Forelimb muscle (tissue), 1 donor: Measurements from ENCODE around the gene GPR176. TPM values are rescaled to one million over a fixed set of nuclear protein-coding genes. Genes with fewer than 3 reads are reported as not detected.
"Not testable (repeated sequence)": the region's sequence is repeated elsewhere in the genome, so short reads cannot be mapped to it uniquely, and the experiment has no call there.

ENCODE experiments used
- DNase-seq: peaks from one replicate; pipeline ENCODE4 v3.0.0-alpha.2; 2013; ENCODE audit warnings: low read depth
- polyA plus RNA-seq: library from polyadenylated mRNA; unstranded; fragments of 120-200 nt; gene quantifications from one replicate; pipeline ENCODE4 v1.2.1, GENCODE V29; 2013; ENCODE audit not compliant: insufficient read length

GPR176 gene
- polyA plus RNA-seq, 1 donor = 3.6 TPM

DNA sequence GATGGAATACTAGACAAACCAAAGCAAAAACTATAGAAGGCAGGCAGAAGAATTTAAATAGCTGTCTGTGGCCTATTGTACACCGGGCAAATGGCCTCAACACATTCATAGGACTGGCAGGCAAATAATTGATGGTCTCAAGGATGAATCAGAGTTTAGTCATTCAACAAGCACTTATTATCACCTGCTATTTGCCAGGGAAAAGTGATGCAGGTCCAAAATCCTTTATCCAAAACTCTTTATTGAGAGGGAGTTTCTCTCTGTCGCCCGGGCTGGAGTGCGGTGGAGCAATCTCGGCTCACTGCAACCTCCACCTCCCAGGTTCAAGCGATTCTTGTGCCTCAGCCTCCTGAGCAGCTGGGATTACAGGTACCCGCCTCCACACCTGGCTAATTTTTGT is 16.1 kb upstream of the GPR176 start:
- no peak for DNase-seq

DNA sequence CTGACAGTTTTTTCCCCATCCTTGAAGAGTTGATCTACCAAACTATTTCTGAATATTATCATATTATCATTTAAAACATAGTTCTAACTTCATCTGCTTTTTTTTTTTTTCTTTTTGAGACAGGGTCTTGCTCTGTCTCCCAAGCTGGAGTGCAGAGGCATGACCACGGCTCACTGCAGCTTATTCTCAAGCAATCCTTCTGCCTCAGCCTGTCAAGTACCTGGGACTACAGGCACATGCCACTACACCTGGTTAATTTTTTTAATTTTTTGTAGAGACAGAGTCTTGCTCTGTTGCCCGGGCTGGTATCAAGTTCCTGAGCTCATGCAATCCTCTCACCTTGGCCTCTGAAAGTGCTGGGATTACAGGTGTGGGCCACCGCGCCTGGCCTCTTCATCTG is 15.2 kb upstream of the GPR176 start:
- no peak for DNase-seq

DNA sequence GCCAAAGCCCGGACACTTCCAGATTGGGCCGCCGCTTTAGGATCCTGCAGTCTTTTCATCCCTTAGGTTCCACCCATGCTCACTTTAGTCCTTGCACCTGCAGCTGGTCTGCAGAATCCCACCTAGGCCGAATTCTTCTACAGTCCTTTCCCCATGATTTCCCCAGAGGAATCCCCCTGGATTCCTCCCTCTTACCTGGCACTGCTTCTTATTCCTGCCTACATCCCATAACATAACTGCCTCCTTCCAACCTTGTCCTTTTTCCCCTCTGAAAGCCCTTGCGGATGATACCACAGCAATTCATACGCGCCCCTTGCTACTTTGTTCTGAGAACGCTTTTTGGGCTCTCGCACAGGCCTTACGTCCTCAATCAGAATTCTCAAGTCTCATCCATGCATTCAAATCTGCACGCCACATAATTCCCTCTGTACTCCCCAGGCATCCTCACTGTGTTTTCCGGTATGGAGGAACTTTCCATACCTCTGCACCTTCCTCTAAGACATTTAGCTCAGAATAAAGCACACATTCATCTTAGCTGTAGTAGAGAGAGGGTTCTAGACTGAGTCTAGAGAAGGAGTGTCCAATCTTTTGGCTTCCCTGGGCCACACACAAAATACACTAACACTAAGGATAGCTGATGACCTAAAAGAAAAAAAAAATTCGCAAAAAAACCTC is 14.5 kb upstream of the GPR176 start:
- no peak for DNase-seq

DNA sequence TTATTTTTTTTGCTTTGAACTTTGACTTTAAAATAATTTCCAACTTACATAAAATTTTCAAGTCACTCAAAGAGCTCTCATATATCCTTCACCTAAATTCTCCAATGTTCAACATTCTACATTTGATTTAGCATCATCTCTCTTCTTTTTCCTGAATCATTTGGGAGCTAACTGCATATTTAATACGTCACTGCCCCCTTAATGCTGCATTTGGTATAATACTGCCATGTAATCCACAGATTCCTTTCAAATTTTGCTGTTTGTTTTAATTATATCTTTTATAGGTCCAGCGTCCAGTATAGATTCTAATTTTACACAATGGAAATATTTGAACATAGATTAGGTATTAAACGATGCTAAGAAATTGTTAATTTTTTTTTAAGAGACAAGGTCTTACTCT is 11.5 kb upstream of the GPR176 start:
- DNase-seq = no peak

DNA sequence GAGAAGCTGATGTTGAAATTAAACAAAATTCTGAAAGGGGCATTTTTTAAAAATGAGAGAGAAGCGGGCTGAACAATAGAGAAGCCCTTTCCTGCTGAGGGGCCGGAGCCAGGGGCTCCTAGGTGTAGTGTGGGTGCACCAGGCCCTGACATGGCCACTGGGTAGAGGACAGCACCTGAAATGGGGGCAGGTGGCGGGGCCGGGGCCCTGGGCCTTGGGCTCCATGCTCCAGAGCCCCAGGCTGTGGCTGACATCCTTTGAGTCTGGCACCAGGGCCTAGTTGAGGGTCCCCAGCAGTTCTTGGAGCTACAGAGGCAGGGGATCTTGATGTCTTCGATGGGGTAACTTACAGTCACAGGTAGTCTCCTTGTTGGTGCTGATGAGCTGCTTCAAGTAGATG is 6.5 kb upstream of the GPR176 start:
- DNase-seq = no peak

DNA sequence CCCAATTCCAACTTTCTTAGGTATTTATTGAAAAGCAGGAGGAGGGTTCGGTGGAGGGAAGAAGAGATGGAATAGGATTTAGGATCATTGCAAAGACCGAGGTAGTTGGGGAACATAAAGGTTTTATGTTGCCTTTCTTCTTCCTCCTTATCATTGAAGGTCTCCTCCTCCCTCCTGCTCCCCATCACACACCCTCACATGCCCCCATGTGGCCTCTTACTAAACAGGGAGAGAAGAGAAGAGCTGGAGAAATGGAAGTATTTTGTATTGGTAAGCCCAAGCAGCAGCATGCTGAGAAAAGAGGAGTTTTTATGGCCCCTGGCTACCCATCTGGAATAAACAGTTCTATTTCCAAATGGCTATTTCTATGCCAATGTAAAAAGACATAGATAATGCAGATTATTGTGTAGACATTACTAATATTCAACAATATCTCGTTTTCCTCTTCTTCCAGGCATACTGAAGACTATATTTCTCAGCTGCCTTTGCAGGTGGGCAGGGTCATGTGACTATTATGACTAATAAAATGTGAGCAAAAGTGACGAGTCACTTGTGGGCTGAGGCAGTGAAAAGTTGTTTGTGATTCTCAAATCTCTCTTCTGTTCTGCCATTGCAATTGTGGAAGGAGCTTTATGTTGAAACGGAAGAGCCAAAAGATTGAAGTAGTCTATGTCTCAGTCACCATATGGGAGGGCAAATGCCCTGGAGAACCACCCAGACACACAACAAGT is 5.2 kb upstream of the GPR176 start:
- no peak for DNase-seq

DNA sequence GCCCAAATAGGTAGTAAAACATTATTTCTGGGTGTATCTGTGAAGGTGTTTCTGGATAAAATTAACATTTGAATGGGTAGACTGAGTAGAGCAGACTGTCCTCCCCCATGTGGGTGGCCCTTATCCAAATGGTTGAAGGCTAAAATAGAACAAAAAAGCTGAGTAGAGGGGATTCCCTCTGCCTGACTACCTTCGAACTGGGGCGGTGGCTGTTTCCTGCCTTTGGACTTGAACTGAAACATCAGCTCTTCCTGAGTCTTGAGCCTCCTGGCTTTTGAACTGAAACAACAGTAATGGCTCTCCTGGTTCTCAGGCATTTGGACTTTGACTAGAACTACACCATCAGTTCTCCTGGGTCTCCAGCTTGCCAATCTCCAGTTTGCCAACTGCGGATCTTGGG is 4.4 kb upstream of the GPR176 start:
- no peak for DNase-seq

DNA sequence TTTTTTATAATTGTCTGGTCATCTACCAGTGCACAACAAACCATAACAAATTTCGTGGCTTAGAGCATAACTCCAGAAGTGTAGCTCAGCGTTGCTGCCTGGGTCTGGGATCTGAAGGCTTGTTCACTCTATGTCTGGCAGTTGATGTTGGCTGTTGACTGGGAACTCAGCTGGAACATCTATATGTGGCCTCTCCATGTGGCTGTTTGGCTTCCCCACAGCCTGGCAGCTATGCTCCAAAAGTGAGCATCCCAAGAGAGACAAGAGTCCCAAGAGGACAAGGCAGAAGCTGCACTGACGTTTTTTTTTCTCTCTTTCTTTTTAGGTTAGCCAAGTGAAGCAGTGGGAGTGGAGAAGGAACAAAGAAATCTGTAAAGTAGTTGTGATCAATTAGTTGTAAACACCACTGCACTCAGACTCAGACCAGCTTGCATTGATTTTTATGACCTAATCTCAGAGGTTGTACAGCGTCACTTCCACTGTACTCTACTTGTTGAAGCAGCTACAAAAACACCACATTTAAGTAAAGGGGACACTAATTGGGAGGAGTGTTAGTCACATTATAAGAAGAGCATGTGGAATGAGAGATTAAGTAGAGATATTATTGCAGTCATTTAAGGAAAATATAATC is 2.5 kb upstream of the GPR176 start:
- DNase-seq = no peak

DNA sequence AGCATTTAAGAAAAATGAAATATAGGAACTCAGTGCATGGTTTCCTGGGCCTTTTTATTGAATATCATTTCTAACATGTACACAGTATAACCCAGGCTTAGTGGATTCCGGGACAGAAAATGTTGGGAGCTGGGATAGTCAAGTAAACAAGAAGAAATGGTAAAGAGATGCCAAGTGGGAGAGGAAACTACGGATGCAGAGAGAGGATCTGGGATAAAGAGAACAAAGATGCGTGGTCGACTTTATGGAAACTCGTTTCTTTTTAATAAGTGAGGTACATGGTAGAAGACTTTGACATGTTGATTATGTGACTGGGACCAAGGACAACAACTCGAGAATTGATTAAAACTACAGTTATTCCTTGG is 1.2 kb upstream of the GPR176 start:
- no peak for DNase-seq

DNA sequence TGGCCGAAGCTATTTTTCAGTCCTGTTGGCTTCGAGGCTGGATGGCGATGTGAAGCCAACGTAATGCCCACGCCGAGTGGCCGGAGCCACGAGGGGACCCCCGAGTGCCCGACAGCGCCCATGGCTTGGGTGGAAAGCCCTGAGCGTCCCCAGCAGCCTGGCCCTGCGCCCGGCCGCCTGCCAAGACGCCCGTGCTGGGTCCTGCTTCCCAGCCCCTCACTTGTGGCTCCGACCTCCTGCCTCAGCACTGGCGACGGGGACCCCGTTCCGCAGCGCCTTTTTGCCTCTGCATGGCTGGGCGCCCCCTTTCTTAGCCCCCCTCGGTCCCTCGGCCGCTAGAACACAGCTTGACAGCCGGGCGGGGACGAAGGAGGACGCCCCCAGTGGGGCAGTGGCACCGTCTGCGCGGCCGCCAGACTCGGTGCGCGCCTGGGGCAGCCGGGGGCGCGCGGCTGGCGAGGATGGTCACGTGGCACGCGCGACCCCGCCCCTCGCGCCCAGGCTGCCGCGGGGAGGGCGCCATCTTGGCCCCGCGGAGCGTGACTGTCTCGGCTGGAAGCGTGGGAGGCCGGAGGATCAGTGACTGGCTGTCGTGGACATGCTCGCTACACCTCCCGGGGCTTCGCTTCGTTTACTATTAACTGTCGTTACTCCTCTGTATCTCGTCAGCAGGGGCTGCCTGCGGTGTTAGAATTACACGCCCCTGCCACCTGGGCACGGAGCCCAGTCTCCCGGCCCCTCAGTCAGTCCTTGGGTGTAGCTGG is 626 bp upstream of the GPR176 start:
- no peak for DNase-seq

DNA sequence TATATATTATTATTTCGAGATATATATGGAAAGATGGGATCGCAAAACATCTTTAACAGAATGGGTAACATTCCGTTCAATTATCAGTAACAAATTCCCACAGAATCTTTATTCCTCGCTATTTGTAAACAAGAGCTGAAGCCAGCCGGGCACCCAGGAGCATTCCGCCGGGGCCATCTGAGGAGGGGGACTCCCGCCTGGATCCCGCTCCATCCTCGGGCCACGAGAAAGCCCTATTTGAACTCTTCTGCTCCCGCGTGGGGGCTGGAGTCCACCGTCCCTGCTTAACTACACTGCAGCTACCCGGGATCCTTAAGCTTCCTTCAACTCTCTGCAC is 687 bp downstream of the GPR176 start:
- DNase-seq = no peak

DNA sequence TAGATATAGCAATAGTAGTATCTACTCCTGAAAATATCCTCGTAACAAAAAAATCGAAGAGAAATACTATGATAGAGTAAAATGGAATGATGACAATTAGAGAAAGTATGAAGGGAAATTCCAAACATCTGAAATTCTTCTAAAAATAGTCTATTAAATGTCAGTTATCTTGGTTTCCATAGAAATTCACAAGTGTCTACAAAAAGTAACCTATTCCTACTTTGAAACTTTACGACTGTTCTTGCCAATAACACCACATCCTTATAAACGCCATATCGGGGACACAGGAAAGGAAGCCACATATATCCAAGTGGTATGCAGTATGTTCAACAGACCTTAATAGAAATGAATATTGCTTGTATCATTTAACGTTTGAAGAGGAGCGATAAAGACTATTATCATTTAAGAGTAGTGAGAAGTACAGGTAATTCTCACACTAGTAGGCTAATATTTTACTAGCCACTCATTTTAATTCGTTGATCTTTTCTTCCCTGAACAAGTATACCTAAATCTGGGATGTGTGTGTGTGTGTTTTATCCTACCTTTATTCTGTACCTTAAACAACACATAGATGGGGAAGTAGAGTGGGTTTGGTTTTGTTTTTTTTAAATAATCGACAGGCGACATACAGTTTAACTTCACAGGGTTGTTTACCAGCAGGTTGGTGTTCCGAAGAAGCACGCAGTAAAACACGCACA is 1.2 kb downstream of the GPR176 start:
- no peak for DNase-seq

DNA sequence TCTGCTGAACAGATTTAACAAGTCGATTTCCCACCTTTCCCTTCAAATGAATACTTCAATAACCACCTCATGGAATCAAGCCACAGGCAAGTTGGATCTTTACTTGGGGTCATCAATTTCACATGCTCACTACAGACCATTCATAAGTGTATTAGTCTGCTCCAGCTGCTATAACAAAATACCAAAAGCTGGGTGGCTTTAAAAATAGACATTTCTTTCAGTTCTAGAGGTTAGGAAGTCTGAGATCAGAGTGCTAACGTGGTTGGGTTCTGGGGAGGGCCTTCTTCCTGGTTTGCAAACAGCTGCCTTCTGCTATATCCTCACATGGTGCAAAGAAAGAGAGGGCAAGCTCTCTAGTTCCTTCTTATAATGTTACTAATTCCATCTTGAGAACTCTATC is 5.1 kb downstream of the GPR176 start:
- DNase-seq = no peak

DNA sequence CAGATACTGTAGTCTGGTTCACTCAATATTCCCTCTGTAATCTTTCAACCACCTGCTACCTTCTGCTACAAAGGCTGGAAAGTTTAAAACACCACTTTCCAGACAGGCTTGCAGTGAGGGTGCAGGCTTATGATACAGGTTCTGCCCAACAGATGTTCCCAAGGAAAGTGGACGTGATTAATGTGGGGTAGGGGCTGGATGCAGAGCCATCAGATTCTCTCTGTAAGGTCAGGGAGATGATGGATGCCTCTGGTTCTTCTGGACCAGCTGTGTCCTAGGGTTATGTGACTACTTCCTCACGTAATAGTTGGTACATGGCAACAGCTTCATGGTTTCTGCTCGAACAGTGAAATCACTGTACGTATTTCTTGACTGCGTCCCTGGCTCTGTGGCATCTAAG is 11.1 kb downstream of the GPR176 start:
- DNase-seq = no peak

DNA sequence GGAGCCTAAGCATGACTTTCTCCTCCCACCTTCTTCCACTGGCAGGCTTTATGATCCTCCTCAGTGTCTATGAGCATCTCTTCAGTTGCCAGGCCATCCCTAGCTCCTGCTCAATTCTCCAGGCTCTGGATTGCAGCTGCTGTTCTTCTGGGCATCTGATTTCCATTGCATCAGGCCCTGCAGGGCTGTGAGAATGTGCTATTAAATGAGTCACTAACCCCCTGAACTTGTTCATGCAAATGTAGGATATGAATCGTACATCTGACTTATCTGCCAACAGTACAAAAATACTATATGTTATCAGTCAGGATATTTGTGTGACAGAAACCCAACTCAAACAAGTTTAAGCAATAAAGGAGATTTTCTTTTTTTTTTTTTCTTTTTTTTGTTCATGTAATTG is 11.9 kb downstream of the GPR176 start:
- DNase-seq = no peak

DNA sequence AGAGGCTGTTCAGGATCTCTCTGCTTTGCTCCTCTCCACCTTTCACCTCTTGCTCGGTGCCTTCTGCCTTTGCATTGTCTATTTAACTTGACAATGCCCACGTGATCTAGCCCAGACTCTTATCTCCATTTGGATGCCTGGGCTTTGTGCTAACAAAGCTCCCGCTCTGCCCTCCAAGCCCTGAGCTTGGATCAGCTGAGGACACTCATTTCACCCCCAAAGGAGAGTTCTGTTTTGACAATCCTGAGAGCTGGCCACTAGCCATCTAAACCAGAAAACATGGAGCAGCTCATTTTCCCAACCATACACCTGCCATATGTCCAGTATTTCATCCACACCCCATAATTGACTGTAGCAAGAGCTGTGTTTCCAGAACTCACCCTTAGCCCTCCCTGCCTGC is 12.8 kb downstream of the GPR176 start:
- no peak for DNase-seq

DNA sequence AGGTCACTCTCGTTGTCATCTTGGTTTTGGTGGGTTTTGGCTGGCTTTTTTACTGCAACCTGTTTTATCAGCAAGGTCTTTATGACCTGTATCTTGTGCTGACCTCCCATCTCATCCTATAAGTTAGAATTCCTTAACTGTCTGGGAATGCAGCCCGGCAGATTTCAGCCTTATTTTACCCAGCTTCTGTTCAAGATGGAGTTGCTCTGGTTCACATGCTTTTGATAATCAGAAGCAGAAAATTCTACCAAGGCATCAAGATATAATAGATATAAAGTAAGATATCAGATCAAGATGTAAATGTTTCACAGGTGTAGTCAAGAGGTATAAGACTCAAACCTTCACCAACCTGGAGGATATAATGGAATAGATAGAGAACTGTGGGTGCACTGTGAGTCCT is 16.0 kb downstream of the GPR176 start:
- no peak for DNase-seq

DNA sequence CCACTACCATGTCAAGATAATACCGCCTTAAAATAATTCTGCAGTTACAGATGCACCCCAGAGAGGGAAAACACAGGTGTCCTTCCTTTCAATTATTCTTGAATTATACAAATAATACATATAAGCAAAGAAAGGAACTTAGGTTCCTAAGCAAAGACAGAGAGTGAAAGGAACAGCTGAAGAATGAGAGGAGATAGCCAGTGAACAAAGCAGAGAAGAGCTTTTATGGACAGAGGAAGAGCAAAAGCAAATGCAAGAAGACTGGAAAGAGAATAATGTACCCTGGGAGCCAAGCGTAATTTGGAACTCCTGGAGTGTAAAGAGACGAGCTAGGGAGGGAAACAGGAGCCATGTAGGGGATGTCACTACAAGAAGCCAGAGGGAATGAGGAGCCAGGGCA is 21.7 kb downstream of the GPR176 start:
- no peak for DNase-seq

DNA sequence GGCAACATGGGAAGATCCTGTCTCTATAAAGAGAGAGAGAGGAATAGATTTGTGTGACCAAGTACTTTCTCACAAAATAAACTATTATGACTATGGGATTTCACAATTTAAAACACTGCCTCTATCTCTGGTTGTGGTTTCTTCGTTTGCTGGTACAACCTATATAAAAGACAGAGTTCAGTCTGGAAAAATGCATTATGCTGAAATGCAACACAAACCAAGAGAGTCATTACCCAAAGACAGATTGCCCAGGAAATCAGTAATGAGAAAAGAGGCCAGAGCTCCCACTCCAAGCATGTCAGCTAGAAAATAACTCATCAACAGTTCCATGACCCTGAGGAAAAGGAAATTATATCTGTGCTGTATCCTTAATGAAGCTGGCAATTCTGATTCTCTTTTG is 23.2 kb downstream of the GPR176 start:
- DNase-seq = no peak

DNA sequence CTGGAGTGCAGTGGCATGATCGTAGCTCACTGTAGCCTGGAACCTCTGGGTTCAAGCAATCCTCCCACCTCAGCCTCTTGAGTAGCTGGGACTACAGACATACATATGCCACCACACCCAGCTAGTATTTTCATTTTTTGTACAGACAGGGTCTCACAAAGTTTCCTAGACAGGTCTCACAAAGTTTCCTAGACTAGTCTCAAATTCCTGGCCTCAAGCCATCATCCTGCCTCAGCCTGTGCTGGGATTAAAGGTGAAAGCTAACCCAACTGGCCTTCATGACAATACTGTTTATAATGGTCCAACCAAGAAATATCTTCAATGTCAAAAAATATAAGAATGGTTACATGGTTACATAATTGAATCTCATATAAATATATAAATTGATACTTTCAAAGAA is 24.0 kb downstream of the GPR176 start:
- DNase-seq = no peak

DNA sequence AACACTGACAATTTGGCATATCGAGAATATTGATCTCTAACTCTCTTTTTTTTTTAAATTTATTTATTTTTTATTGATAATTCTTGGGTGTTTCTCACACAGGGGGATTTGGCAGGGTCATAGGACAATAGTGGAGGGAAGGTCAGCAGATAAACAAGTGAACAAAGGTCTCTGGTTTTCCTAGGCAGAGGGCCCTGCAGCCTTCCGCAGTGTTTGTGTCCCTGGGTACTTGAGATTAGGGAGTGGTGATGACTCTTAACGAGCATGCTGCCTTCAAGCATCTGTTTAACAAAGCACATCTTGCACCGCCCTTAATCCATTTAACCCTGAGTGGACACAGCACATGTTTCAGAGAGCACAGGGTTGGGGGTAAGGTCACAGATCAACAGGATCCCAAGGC is 27.0 kb downstream of the GPR176 start:
- not testable (repeated sequence) for DNase-seq

DNA sequence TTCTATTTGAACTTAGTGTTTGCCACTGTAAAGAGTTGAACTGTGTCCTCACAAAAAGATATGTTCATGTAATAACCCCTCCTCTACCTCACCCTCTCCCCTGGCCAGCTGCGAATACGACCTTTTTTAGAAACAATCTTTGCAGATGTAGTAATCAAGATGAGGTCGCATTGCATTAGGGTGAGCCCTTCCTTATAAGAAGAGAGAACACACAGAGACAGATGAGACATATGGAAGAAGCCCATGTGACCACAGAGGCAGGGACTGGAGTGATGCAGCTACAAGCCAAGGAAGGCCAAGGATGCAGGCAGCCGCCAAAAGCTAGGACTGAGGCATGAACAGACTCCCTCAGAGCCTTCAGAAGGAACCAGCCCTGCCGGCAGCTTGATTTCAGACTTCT is 27.6 kb downstream of the GPR176 start:
- no peak for DNase-seq
